Measurements from ENCODE around the gene GPR15.

GRCh38 chr3:98550833-98551232 lies 19.1 kb downstream of the GPR15 start:
- TF ChIP-seq, protein P1, sequence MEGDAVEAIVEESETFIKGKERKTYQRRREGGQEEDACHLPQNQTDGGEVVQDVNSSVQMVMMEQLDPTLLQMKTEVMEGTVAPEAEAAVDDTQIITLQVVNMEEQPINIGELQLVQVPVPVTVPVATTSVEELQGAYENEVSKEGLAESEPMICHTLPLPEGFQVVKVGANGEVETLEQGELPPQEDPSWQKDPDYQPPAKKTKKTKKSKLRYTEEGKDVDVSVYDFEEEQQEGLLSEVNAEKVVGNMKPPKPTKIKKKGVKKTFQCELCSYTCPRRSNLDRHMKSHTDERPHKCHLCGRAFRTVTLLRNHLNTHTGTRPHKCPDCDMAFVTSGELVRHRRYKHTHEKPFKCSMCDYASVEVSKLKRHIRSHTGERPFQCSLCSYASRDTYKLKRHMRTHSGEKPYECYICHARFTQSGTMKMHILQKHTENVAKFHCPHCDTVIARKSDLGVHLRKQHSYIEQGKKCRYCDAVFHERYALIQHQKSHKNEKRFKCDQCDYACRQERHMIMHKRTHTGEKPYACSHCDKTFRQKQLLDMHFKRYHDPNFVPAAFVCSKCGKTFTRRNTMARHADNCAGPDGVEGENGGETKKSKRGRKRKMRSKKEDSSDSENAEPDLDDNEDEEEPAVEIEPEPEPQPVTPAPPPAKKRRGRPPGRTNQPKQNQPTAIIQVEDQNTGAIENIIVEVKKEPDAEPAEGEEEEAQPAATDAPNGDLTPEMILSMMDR (IDR thresholded peaks at IDR 0.05) = no peak
- TF ChIP-seq POLR2A (IDR thresholded peaks at IDR 0.05) = no peak
